ENCODE measurements around the gene MYO9B. TPM values are rescaled to one million over a fixed set of nuclear protein-coding genes. Genes with fewer than 3 reads are reported as not detected.
A peak's percentile ranks its signal among the peaks of the same experiment; 100 is the strongest.

Gene MYO9B
- total RNA-seq, 1 experiment from 2014 or later, result 94.3 TPM

DNA sequence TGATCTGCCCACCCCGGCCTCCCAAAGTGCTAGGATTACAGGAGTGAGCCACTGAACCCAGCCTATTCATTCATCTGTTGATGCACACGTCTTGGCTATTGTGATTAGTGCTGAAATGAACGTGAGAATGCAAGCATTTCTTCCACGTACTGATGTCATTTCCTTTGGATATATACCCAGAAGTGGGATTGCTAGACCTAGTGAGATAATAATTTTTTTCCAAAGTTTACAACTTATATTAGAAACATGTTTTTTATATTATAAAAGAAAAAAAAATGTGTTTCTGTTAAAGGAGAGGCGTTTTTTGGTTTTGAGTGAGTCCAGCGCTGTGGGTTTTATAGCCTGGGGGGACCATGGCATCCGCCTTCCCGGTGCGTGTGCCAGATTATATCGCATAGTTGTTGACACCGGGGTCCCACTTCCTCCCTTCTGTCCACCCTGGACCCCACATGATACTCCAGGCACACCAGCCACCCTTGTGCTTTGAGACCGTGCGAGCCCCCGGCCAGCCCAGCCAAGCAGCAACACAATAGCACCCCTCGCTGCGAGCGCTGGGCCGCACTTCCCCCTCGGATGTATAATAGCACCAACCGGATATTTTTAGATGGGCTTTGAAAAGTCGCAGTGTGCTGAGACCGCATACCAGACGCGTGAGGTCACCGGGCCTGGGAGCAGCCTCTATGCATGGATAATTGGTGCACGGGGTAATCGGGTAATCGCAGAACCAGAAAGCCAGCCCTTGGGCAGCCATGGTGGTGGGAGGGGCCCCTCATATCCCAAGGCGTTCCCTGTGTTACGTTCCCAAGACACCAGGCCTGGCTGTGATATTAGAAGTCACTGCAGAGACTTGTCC, 59.6 kb downstream of the MYO9B start (continued):
- peak; percentile 54; the same call in 1 of the 2 replicates for TF ChIP-seq JUN (CRISPR knock-in tag; IDR thresholded peaks at IDR 0.05)
- TF ChIP-seq, protein P1, sequence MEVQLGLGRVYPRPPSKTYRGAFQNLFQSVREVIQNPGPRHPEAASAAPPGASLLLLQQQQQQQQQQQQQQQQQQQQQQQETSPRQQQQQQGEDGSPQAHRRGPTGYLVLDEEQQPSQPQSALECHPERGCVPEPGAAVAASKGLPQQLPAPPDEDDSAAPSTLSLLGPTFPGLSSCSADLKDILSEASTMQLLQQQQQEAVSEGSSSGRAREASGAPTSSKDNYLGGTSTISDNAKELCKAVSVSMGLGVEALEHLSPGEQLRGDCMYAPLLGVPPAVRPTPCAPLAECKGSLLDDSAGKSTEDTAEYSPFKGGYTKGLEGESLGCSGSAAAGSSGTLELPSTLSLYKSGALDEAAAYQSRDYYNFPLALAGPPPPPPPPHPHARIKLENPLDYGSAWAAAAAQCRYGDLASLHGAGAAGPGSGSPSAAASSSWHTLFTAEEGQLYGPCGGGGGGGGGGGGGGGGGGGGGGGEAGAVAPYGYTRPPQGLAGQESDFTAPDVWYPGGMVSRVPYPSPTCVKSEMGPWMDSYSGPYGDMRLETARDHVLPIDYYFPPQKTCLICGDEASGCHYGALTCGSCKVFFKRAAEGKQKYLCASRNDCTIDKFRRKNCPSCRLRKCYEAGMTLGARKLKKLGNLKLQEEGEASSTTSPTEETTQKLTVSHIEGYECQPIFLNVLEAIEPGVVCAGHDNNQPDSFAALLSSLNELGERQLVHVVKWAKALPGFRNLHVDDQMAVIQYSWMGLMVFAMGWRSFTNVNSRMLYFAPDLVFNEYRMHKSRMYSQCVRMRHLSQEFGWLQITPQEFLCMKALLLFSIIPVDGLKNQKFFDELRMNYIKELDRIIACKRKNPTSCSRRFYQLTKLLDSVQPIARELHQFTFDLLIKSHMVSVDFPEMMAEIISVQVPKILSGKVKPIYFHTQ (CRISPR knock-in tag; IDR thresholded peaks at IDR 0.05), result no peak
- TF ChIP-seq ELF4 (CRISPR knock-in tag; IDR thresholded peaks at IDR 0.05; ENCODE audit: low read depth), result no peak
- TF ChIP-seq, protein P2, sequence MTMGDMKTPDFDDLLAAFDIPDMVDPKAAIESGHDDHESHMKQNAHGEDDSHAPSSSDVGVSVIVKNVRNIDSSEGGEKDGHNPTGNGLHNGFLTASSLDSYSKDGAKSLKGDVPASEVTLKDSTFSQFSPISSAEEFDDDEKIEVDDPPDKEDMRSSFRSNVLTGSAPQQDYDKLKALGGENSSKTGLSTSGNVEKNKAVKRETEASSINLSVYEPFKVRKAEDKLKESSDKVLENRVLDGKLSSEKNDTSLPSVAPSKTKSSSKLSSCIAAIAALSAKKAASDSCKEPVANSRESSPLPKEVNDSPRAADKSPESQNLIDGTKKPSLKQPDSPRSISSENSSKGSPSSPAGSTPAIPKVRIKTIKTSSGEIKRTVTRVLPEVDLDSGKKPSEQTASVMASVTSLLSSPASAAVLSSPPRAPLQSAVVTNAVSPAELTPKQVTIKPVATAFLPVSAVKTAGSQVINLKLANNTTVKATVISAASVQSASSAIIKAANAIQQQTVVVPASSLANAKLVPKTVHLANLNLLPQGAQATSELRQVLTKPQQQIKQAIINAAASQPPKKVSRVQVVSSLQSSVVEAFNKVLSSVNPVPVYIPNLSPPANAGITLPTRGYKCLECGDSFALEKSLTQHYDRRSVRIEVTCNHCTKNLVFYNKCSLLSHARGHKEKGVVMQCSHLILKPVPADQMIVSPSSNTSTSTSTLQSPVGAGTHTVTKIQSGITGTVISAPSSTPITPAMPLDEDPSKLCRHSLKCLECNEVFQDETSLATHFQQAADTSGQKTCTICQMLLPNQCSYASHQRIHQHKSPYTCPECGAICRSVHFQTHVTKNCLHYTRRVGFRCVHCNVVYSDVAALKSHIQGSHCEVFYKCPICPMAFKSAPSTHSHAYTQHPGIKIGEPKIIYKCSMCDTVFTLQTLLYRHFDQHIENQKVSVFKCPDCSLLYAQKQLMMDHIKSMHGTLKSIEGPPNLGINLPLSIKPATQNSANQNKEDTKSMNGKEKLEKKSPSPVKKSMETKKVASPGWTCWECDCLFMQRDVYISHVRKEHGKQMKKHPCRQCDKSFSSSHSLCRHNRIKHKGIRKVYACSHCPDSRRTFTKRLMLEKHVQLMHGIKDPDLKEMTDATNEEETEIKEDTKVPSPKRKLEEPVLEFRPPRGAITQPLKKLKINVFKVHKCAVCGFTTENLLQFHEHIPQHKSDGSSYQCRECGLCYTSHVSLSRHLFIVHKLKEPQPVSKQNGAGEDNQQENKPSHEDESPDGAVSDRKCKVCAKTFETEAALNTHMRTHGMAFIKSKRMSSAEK (CRISPR knock-in tag; IDR thresholded peaks at IDR 0.05; ENCODE audit: borderline replicate concordance), result no peak
- TF ChIP-seq IRF2 (CRISPR knock-in tag; IDR thresholded peaks at IDR 0.05; ENCODE audit: borderline replicate concordance, low read depth), result no peak
- TF ChIP-seq ZNF423 (CRISPR knock-in tag; IDR thresholded peaks at IDR 0.05), result peak; percentile 63; the same call in 1 of the 2 replicates
- TF ChIP-seq, protein P3, sequence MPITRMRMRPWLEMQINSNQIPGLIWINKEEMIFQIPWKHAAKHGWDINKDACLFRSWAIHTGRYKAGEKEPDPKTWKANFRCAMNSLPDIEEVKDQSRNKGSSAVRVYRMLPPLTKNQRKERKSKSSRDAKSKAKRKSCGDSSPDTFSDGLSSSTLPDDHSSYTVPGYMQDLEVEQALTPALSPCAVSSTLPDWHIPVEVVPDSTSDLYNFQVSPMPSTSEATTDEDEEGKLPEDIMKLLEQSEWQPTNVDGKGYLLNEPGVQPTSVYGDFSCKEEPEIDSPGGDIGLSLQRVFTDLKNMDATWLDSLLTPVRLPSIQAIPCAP (CRISPR knock-in tag; IDR thresholded peaks at IDR 0.05), result no peak
- no peak for TF ChIP-seq PRRX2 (CRISPR knock-in tag; IDR thresholded peaks at IDR 0.05)
- peak; percentile 97 for TF ChIP-seq TEAD1 (CRISPR knock-in tag; IDR thresholded peaks at IDR 0.05)
- no peak for TF ChIP-seq GTF2I (CRISPR knock-in tag; conservative IDR thresholded peaks at IDR 0.05)
- TF ChIP-seq ZNF138 (CRISPR knock-in tag; conservative IDR thresholded peaks at IDR 0.05), result no peak
- no peak for TF ChIP-seq FOXJ3 (CRISPR knock-in tag; IDR thresholded peaks at IDR 0.05; ENCODE audit: borderline replicate concordance)
- TF ChIP-seq FOXP1 (CRISPR knock-in tag; IDR thresholded peaks at IDR 0.05; ENCODE audit: borderline replicate concordance), result no peak
- TF ChIP-seq, protein P4, sequence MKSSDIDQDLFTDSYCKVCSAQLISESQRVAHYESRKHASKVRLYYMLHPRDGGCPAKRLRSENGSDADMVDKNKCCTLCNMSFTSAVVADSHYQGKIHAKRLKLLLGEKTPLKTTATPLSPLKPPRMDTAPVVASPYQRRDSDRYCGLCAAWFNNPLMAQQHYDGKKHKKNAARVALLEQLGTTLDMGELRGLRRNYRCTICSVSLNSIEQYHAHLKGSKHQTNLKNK (CRISPR knock-in tag; IDR thresholded peaks at IDR 0.05), result no peak
- no peak for TF ChIP-seq ZNF219 (CRISPR knock-in tag; IDR thresholded peaks at IDR 0.05; ENCODE audit: borderline replicate concordance)
- no peak for TF ChIP-seq NR2C2 (CRISPR knock-in tag; IDR thresholded peaks at IDR 0.05)
- TF ChIP-seq, protein P5, sequence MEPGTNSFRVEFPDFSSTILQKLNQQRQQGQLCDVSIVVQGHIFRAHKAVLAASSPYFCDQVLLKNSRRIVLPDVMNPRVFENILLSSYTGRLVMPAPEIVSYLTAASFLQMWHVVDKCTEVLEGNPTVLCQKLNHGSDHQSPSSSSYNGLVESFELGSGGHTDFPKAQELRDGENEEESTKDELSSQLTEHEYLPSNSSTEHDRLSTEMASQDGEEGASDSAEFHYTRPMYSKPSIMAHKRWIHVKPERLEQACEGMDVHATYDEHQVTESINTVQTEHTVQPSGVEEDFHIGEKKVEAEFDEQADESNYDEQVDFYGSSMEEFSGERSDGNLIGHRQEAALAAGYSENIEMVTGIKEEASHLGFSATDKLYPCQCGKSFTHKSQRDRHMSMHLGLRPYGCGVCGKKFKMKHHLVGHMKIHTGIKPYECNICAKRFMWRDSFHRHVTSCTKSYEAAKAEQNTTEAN (CRISPR knock-in tag; IDR thresholded peaks at IDR 0.05), result peak; percentile 75; the same call in 1 of the 2 replicates
- TF ChIP-seq, protein P6, sequence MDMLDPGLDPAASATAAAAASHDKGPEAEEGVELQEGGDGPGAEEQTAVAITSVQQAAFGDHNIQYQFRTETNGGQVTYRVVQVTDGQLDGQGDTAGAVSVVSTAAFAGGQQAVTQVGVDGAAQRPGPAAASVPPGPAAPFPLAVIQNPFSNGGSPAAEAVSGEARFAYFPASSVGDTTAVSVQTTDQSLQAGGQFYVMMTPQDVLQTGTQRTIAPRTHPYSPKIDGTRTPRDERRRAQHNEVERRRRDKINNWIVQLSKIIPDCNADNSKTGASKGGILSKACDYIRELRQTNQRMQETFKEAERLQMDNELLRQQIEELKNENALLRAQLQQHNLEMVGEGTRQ (CRISPR knock-in tag; IDR thresholded peaks at IDR 0.05), result peak; percentile 24; the same call in 1 of the 2 replicates
- TF ChIP-seq, protein P7, sequence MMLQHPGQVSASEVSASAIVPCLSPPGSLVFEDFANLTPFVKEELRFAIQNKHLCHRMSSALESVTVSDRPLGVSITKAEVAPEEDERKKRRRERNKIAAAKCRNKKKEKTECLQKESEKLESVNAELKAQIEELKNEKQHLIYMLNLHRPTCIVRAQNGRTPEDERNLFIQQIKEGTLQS (CRISPR knock-in tag; conservative IDR thresholded peaks at IDR 0.05), result peak; percentile 68; the same call in 1 of the 2 replicates
- no peak for TF ChIP-seq KAT7 (CRISPR knock-in tag; IDR thresholded peaks at IDR 0.05; ENCODE audit: borderline replicate concordance)
- TF ChIP-seq CREM (CRISPR knock-in tag; IDR thresholded peaks at IDR 0.05), result no peak
- no peak for TF ChIP-seq GABPB1 (CRISPR knock-in tag; IDR thresholded peaks at IDR 0.05)
- TF ChIP-seq, protein P8, sequence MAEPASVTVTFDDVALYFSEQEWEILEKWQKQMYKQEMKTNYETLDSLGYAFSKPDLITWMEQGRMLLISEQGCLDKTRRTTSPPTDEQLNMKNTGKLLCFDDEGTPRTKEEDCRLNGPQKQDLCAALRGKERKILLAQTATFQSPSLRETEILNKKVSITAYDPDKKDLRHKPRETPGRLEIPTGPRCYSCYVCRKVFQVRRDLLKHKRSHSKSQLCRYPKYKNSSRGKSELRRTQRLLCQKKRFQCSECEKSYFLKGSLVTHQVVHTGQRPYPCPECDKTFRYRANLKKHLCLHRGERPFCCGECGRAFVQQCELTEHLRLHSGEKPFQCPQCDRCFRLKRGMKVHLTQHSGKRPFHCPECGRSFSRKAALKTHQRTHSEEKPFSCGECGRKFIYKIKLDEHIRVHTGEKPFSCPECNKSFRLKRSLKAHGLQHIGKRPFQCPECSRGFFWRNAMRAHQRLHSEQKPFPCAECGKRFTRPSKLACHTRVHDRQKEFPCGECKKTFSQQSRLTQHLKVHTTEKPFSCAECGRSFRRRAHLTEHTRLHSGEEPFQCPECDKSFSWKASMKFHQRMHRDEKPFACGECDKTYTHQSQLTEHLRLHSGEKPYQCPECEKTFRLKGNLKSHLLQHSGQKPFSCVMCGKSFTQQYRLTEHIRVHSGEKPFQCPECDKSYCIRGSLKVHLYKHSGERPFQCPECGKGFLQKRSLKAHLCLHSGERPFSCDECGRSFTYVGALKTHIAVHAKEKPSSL (CRISPR knock-in tag; conservative IDR thresholded peaks at IDR 0.05), result no peak
- TF ChIP-seq, protein P9, sequence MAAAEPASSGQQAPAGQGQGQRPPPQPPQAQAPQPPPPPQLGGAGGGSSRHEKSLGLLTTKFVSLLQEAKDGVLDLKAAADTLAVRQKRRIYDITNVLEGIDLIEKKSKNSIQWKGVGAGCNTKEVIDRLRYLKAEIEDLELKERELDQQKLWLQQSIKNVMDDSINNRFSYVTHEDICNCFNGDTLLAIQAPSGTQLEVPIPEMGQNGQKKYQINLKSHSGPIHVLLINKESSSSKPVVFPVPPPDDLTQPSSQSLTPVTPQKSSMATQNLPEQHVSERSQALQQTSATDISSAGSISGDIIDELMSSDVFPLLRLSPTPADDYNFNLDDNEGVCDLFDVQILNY (CRISPR knock-in tag; IDR thresholded peaks at IDR 0.05), result no peak
